Measurements from ENCODE around the gene SUFU. TPM values are rescaled to one million over a fixed set of nuclear protein-coding genes. Genes with fewer than 3 reads are reported as not detected.
A peak's percentile ranks its signal among the peaks of the same experiment; 100 is the strongest.

SUFU gene
- total RNA-seq, 1 donor from 2014 or later, result 2.9 TPM

DNA sequence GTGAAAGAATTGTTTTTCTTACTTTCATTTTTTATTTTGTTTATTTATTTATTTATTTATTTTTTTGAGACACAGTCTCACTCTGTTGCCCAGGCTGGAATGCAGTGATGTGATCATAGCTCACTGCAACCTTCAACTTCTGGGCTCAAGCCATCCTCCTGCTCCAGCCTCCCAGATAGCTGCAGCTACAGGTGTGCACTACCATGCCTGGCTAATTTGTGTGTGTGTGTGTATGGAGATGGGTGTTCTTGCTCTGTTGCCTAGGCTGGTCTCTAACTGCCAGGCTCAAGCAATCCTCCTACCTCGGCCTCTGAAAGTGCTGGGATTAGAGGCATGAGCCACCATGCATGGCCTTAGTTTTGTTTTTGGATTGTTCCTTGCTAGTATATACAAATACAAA, 85.1 kb downstream of the SUFU start:
- DNase-seq (ENCODE audit: low spot score in 2 of 2) (no peak), FAIRE-seq (no peak)

DNA sequence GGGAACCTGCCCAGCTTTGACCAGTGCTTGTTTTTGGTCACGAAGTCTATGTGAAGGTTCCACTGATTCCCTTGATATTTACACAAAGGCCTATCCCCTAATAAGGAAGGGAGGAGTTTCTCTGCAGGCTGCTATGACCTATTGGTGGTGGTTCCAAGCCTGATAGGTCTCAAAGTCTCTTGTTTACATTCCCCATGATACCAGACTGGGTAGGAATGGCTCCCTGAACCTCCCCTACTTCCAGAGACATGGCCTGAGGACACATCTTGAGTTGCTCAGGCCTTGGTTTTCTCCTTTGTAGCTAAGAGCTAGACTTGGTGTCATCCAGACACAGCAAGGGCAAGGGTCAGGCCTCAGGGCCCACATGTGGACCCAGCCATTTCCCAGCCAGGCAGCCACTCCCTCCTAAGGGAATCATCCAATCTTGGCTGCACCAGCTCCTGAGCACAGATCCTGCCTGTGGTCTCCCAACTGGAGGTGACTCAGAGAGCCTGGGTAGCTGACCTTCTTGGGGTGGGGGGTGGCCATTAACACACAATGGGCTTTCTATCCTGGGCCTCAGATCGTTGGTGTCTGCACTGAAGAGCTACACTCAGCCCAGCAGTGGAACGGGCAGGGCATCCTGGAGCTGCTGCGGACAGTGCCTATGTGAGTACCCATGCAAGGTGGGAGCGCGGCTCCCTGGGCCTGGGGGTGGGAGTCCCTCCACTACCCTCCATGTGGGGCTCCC, 89.5 kb downstream of the SUFU start:
- DNase-seq (ENCODE audit: low spot score in 2 of 2) (no peak), FAIRE-seq (no peak)

DNA sequence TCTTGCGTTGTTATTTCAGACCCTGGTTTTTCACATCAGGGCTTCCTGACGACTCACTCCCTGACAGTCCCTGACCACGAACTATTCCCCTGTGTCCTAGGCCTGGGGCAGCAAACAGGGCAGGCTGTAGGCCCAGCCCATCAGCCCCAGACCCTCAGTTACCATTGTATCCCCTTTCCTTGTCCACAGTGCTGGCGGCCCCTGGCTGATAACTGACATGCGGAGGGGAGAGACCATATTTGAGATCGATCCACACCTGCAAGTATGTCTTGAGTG, 90.0 kb downstream of the SUFU start:
- no peak for DNase-seq (ENCODE audit: low spot score in 2 of 2)
- FAIRE-seq, result no peak

DNA sequence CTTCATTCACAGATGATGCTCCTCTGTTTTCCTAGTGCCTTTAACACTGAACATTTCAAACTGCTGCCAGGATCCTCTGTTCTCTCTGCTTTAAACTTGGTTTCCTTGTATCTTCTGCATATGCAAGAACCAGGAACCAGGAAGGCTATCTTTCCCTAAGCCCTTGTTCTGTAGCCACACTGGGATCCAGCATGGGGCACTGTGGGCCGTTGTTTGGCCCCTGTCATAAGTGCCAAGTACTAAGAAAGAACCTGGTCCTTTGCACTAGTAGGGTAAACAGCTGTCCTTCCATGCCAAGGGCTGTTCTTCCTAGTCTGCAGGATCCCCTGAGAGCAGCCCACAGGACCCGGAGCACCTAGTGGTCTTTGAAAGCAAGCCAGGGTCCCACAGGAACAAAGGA, 91.5 kb downstream of the SUFU start:
- DNase-seq (ENCODE audit: low spot score in 2 of 2), result no peak

DNA sequence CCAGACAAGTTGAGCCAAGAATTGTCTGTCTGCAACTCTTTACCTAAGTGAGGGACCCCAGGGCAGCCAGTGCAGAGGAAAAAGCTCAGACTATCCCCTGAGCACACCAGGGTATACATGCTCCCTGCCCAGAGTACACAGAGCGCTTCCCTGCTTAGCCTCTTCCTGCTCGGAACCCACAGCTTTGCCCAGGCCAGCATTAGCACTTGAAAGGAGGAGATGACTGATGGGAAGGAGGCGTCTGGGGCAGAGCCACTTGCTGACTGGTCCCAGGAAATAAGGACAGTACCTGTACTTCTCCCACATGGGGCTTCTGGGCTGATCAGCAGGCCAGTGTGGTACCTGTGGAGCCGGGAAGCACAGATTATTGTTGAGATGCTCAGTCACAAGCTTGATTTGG, 92.1 kb downstream of the SUFU start:
- FAIRE-seq, result no peak
- no peak for DNase-seq (ENCODE audit: low spot score in 2 of 2)

More for the DNA sequence above, 91.5 kb downstream of the SUFU start:
- FAIRE-seq, result no peak

DNA sequence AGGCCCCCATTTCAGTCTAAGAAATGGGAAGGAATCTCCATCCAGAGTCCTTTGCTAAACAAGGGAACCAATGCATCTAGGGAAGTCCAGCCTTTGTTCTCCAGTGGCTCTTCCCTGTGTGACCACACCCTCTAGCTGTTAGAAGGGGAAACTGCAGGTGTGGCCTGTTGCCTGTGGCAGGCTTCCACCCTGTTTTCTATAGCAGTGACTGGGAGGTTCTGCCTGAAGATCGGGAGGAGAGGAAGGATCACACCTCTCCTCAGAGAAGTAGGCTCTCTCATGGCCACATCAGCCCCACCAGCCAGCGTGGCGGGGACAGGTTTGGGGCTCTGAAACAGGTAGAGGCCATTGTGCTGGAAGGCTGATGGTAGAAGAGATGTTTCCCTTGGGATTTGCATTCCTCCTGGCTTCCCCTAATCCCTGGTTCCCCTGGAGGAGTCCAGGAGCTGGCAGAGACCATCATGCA, 92.8 kb downstream of the SUFU start:
- no peak for FAIRE-seq

DNA sequence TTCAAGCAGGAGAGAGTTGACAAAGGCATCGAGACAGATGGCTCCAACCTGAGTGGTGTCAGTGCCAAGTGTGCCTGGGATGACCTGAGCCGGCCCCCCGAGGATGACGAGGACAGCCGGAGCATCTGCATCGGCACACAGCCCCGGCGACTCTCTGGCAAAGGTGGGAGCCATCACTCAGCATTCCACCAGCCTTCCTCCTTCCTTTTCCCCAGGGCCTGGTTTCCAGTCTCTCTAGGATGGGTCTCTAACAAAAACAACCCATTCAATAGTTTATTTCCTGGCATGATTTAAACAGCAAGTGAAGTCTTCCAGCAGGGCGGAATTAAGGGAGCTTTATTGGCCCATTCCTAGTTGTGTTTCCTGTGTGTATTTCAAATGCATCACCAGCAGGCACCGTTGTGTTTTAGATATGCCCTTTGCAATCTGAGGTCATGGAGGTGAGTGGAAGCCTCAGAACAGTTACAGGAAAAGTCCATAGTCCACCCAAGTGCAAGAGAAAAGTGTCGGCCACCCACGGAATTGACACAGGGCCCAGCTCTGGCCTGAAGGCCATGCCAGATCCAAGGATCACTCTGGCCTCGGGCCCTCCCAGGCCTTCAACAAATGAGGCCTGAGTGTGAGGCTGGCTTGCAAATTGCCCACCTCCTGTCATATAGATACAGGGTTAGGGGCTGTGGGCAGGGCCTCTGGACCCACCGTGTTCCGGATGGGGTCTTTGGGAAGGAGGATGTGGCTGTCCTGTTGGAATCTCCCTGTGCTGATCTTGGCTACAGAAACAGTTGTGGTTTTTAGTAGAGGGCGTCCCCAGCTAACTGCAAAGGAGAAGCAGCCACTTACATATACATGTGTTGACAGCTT, 93.6 kb downstream of the SUFU start:
- no peak for FAIRE-seq
- DNase-seq (ENCODE audit: low spot score in 2 of 2), result no peak

More for the DNA sequence above, 92.8 kb downstream of the SUFU start:
- DNase-seq (ENCODE audit: low spot score in 2 of 2), result peak in 1 of 2 donors; percentile 71

DNA sequence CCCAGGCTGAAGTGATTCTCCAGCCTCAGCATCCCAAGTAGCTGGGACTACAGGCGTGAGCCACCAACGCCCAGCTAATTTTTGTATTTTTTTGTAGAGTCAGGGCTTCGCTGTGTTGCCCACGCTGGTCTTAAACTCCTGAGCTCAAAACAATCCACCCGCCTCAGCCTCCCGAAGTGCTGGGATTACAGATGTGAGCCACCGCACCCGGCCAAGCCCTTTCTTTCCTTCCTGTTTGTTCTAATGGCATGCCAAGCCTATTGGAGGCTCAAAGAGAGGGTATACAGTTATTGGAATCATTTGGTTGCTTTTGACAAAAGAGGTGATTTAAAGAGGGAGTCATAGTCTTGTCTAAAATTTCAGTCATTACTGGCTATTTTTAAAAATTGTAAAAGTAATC, 94.5 kb downstream of the SUFU start:
- FAIRE-seq (no peak), DNase-seq (ENCODE audit: low spot score in 2 of 2) (no peak)

DNA sequence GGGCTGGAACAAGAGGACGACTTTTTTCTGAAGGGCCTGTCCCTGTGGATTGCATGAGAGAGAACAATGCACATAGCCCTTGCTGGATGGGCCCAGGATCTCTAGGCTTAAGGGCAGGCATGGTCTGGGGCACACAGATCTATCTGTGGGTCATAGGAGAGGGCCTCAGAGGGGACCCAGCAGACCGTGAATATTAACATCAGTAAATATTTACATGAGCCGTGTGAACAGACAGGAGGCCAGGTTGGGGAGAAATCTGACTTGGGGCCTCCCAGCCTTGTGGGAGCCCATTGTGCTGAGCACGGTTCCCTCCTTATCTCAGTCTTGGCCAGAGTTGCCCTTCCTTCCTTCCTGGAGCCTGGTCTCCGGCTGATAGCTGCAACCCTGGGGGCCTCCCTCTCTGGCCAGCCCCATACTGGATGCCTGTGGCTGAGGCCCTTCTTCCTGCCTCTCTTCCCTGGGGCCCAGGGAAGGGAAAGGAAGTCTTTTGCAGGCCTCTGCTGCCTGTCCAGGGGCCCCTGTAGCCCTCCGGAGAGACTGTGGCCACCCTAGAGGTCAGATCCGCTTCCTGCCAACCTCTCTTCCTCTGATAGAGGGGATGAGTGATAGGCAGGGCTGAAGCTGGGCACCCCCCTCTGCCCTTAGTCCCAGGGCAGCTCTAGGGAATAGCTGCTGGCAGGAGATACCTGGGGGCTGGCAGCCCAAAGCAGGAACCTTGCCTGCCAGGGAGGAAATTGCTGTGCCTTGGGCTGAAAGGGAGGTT, 96.0 kb downstream of the SUFU start:
- FAIRE-seq, result no peak

DNA sequence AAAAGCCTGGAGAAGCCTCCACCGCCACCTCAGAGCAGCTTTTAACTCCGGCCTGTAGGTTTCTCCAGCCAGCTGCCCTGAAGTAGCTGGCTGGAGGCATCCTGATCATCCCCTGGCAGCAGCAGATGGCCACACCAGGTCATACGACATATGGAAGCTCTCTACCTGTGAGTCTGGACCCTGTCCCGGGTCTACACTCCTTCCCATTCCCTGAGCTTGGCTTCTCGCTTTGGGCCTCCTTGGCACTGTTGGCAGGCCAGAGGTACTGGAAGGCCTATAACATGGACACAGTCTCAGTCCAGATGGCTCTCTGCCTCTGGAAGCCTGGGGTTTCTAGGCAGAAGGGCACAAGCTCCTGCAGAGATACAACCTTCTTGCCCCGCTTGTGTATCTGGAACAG, 97.0 kb downstream of the SUFU start:
- FAIRE-seq, result no peak

More for the DNA sequence above, 96.0 kb downstream of the SUFU start:
- no peak for DNase-seq (ENCODE audit: low spot score in 2 of 2)

DNA sequence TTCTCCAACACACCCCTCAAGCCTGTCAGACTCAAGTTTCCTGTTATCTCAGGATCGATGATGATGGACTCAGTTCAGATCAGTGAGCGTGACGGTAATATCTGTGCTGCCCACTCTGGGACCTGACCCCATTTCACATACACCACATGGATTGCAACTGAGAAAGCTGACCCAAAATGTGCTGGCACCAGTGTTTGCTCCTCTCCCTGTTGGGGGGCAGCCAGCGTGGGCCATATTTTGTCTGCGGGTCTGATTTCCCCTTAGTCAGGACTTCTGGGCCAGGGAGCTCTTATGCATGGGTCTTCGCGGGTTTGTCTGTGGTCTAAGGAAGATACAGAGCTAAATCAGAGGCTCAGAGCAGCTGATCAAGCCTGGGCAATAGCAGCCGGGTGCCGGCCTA, 97.9 kb downstream of the SUFU start:
- DNase-seq (ENCODE audit: low spot score in 2 of 2) (no peak), FAIRE-seq (no peak)

More for the DNA sequence above, 97.0 kb downstream of the SUFU start:
- no peak for DNase-seq (ENCODE audit: low spot score in 2 of 2)

DNA sequence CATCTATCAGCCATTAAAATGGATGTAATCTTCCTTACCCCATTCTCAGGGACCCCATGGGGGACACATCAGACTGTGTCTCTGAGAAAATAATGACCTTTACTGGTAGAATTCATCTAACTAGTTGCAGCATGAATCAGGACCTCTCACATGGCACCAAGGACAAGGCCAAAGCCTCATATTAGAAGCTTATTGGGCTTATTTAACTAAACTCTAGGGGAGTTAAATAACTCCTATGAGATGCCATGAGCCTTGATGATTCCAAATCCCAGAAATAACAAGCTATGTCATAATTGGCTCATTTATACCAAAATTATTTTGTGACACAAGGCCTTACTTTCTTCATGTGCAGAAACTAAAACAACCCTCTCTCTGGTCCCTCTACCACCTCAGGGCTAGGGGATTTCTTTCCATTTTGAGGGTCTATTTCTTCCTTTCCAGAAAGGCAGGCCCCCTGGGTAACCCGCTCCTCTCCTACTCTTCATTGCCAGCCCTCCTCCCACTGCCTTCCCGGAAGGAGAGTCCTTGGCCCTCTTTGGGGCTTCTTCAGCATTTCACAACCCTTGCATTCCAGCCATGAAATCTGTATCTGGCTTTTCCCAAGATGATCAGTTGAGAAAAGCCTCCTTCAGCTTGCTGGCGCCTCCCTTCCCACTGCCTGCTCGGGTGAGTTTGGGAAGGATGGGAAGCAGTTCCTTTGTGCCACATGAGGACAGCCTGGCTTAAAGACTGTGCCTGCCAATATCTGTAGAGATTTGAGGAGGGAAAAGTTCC, 98.7 kb downstream of the SUFU start:
- no peak for FAIRE-seq

DNA sequence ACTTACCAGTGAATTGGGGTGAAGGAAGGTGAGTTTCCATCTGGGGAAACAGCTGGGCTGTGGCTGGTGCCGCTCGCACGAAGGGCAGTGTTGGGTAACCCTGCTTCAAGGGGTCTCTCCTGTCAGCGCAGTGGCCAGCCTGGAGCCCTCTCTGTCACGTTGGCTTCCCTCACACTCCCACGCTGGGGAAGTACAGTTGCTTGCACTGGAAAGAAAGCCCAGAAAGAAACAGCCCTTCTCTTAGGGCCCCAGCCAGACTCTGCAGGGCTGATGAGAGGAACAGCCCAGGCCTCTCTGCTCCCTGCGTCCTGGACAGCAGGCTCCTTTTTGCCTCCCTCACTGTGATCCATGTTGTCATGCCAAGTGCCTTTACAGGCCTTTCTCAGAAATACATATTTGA, 100.2 kb downstream of the SUFU start:
- no peak for FAIRE-seq
- DNase-seq (ENCODE audit: low spot score in 2 of 2), result no peak

More for the DNA sequence above, 98.7 kb downstream of the SUFU start:
- DNase-seq (ENCODE audit: low spot score in 2 of 2), result no peak

DNA sequence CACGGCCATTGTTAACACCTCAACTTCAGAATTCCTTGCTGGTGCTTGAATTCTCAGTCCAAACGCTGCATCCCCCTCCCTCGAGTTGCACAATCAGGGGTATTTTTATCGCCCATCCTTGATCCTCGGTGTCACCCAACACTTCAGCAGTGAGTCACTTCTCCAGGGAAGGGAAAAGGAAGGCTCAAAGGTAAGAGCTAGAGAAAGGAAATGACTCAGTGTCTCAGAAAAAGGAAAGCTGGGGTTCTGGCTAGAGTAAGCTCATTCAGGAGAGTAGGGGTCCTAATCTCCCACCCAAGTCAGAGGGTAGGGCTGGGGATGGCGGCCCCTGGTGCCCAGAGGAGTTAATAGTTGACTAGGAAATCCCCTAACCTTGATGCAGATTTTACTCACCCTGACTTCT, 100.7 kb downstream of the SUFU start:
- DNase-seq (ENCODE audit: low spot score in 2 of 2) (no peak), FAIRE-seq (no peak)

DNA sequence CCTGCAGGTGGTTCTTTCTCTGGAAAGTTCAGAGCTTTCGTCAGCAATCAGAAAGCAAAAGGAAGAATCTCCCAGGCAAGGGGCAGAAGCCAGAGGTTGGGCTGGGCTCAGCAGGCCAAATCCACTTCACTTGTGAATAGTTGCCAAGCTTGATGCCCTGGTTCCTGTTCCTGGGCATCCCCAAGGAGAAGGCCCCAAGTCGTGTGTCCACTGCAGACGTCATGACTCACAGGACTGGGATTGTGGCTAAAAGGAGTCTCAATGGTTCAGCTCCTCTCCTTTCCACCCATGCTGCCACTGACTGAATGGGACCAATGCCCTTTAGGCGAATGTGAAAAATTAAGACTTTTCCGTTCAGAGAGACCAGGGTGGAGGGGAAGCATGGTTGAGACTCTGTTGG, 101.9 kb downstream of the SUFU start:
- no peak for FAIRE-seq

DNA sequence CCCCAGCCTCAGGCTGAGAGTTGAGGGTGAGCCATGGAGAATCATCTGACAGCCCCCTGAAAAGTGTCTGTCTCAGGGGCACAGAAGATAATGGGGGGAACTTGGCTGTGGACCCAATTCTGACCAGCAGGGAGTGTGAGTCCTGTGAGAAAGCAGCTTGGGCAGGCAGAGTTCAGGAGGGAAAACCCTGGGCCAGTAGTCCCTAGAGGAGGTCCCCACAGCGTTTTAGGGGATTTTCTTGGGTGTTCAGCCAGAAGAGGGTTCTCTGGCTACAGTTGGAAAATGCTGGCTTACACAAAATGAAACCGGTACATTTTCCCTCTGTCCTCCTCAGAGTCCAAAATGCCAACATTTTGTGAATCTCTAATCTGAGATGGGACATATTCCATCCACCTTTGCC, 104.7 kb downstream of the SUFU start:
- DNase-seq (ENCODE audit: low spot score in 2 of 2), result no peak
- no peak for FAIRE-seq

More for the DNA sequence above, 101.9 kb downstream of the SUFU start:
- no peak for DNase-seq (ENCODE audit: low spot score in 2 of 2)

DNA sequence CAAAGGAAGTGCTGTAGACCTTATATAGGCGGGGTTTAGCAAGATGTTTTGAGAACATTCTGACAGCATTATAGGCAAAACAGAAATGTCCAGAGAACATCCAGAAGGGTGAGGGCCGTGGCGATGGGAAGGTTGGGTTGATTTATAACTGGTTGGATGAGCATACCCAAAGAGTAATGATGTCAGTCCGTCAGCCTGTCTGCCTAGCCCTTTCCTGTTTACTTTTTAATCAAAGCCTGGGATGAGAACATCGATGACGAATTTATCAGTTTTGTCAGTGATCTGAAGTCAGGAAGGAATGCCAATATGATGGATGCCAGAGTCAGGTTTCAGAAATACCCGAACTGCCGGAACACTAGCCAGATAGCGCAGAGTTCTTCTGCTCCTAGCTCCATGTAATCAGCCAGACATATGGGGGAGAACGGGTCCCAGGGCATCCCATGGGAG, 106.7 kb downstream of the SUFU start:
- no peak for FAIRE-seq

DNA sequence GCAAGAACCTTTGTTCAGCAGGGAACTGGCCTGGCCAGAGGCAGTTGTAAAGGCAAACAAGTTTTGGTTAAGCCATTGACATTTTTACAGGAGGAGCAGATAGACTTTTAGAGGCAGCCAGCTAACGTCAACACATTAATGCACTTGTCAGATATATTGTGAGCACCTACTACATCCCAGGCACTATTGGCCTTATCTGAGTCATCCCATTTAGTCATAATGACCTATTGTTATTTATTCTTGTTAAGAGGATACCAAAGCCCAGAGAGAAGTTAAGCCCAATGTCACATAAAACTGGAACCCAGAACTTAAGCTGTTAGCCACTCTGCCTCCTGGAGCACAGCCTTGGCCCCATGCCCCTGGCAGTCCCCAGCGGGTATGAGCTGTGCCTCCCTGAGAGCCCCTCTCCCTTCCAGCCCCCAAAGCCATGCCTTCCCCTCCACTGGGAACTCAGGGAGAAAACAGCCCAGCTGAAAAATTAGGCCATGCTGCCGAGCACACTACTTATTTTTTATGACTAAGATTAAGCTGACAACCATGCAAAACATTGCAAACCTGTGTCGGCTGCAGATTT, 107.8 kb downstream of the SUFU start:
- FAIRE-seq, result no peak
- DNase-seq (ENCODE audit: low spot score in 2 of 2), result no peak

More for the DNA sequence above, 106.7 kb downstream of the SUFU start:
- DNase-seq (ENCODE audit: low spot score in 2 of 2), result no peak

DNA sequence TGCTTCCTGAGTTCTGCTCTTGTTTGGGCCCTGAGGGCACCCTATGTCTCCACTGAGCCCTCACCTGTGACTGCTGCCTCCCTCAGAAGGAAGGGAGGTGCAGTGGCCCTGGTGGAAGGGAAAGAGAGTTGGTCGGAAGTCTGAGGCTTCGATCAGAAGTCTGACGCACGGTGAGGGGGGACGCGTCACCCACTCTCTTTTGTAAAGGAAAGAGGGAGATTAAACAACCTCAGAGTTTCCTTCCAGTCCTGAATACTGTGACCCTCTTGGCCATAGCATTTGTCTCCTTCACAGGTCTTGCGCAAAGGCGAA, 109.1 kb downstream of the SUFU start:
- no peak for DNase-seq (ENCODE audit: low spot score in 2 of 2)
- no peak for FAIRE-seq

DNA sequence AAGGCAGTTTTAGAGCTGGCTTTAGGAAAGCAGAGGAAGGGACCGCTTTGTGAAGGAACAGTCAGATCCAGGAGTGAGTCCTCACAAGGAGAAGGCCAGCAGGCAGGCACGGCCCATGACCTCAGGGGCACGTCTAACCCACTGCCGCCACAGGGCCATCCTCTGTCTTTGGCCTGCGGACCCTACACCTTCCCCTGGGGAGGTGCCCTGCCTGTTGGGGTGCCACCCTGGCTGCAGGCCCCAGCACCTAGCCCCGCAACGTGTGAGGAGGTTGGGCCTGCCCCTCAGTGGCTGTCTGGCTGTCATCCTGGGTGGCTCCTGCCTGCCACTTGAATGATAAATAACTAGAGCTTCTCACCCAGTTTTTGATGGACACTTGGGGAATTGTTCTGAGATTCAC, 109.5 kb downstream of the SUFU start:
- DNase-seq (ENCODE audit: low spot score in 2 of 2) (no peak), FAIRE-seq (no peak)
